ENCODE data around the gene CHRNB1. TPM values are rescaled to one million over a fixed set of nuclear protein-coding genes. Genes with fewer than 3 reads are reported as not detected.

The CHRNB1 gene
- total RNA-seq, 3 donors from 2014 or later (not counting 1 experiment from before 2014, with no cell fraction given) = 9.8 to 10.4 (median 10.2) TPM

GRCh38 chr17:7435676-7436555 is 8.9 kb upstream of the CHRNB1 start:
- intact Hi-C loops (cut with micrococcal nuclease) = loop anchor here (1.0 to 5.0 kb wide), 8 partner anchors 19 to 251 kb away; partner anchors contain the start of genes KCTD11, POLR2A, SENP3 and TMEM256
- H3K9me3 Mint-ChIP-seq = no peaks in the 10 kb centered on the region
- ATAC-seq (peak; percentile 25 to 41 (median 27)), DNase-seq (peak; percentile 50 to 79)
- H3K27me3 Mint-ChIP-seq (ENCODE audit: low read depth in 2 of 2) = peaks cover 10 to 24% of the 10 kb centered on the region in 2 donors
- H3K27me3 ChIP-seq (ENCODE audit: control insufficient read depth, insufficient read depth, low read length) = peaks cover 26% of the 10 kb centered on the region
- no peaks in the 10 kb centered on the region for H3K36me3 Mint-ChIP-seq
- 12% methylated on average over 49 of the region's 49 CpGs for WGBS (ENCODE audit: insufficient coverage)
- H3K4me1 ChIP-seq (ENCODE audit: control insufficient read depth, insufficient read depth, low read length) = peaks cover 57% of the 10 kb centered on the region
- peak overlapping the region; percentile 93 to 95 for H3K27ac Mint-ChIP-seq
- peak overlapping the region; percentile 91 for H3K4me3 Mint-ChIP-seq
- TF ChIP-seq CTCF (IDR thresholded peaks at IDR 0.05) = peak; percentile 30
- no peaks in the 10 kb centered on the region for H3K36me3 ChIP-seq (ENCODE audit: control insufficient read depth, insufficient read depth, low read length)
- H3K27ac ChIP-seq (ENCODE audit: low read length) = peak overlapping the region; percentile 73
- H3K4me1 Mint-ChIP-seq = peaks cover 29 to 49% of the 10 kb centered on the region in 2 donors
- peak overlapping the region; percentile 50 for H3K4me3 ChIP-seq (ENCODE audit: low read length)
- no peaks in the 10 kb centered on the region for H3K9me3 ChIP-seq (ENCODE audit: control insufficient read depth, insufficient read depth, low read length)

GRCh38 chr17:7436556-7437368 is 8.1 kb upstream of the CHRNB1 start:
- peak; percentile 79 to 93 for DNase-seq
- ATAC-seq = peak; percentile 64 to 85 (median 72)
- WGBS (ENCODE audit: insufficient coverage) = 21% methylated on average over 92 of the region's 92 CpGs
- Histone ChIP-seq H3K27ac (ENCODE audit: low read length) (peak overlapping the region; percentile 73), H3K9me3 (ENCODE audit: control insufficient read depth, insufficient read depth, low read length) (no peaks in the 10 kb centered on the region), H3K27me3 (ENCODE audit: control insufficient read depth, insufficient read depth, low read length) (peaks cover 31% of the 10 kb centered on the region), H3K36me3 (ENCODE audit: control insufficient read depth, insufficient read depth, low read length) (no peaks in the 10 kb centered on the region), H3K4me3 (ENCODE audit: low read length) (peak overlapping the region; percentile 50), H3K4me1 (ENCODE audit: control insufficient read depth, insufficient read depth, low read length) (peaks cover 57% of the 10 kb centered on the region)
- Mint-ChIP-seq H3K36me3 (no peaks in the 10 kb centered on the region), H3K27me3 (ENCODE audit: low read depth in 2 of 2) (peaks cover 18 to 30% of the 10 kb centered on the region in 2 donors), H3K4me1 (peaks cover 29 to 49% of the 10 kb centered on the region in 2 donors), H3K4me3 (peak overlapping the region; percentile 91), H3K27ac (peak overlapping the region; percentile 93 to 95), H3K9me3 (no peaks in the 10 kb centered on the region)
- peak; percentile 96 for TF ChIP-seq CTCF (IDR thresholded peaks at IDR 0.05)
- intact Hi-C loops (cut with micrococcal nuclease) = loop anchor here (2.0 to 5.0 kb wide), 3 partner anchors 48 to 84 kb away; partner anchors contain the start of genes KCTD11 and POLR2A

- Histone ChIP-seq H3K4me3 (ENCODE audit: low read length) (no peak overlapping the region), H3K9me3 (ENCODE audit: control insufficient read depth, insufficient read depth, low read length) (no peaks in the 10 kb centered on the region), H3K27ac (ENCODE audit: low read length) (no peak overlapping the region), H3K36me3 (ENCODE audit: control insufficient read depth, insufficient read depth, low read length) (no peaks in the 10 kb centered on the region), H3K4me1 (ENCODE audit: control insufficient read depth, insufficient read depth, low read length) (peaks cover 57% of the 10 kb centered on the region), H3K27me3 (ENCODE audit: control insufficient read depth, insufficient read depth, low read length) (peaks cover 35% of the 10 kb centered on the region)
- H3K27ac Mint-ChIP-seq = peak overlapping the region in 1 of 2 donors; percentile 46
- H3K9me3 Mint-ChIP-seq = no peaks in the 10 kb centered on the region
- peaks cover 29 to 49% of the 10 kb centered on the region in 2 donors for H3K4me1 Mint-ChIP-seq
- intact Hi-C loops (cut with micrococcal nuclease) = loop anchor here (2.0 to 5.0 kb wide), 3 partner anchors 47 to 85 kb away; partner anchors contain the start of genes KCTD11 and POLR2A
- WGBS (ENCODE audit: insufficient coverage) = 48% methylated on average over 31 of the region's 31 CpGs
- TF ChIP-seq CTCF (IDR thresholded peaks at IDR 0.05) = no peak
- DNase-seq (no peak), ATAC-seq (no peak)
- no peaks in the 10 kb centered on the region for H3K36me3 Mint-ChIP-seq
- peaks cover 24 to 35% of the 10 kb centered on the region in 2 donors for H3K27me3 Mint-ChIP-seq (ENCODE audit: low read depth in 2 of 2)
- H3K4me3 Mint-ChIP-seq = peak overlapping the region; percentile 91
Measured at GRCh38 chr17:7437369-7437863, 7.4 kb upstream of the CHRNB1 start.

All from natural killer cell (primary cell).